HFFc6 (cell line): Measurements from ENCODE around the gene KHK. TPM values are rescaled to one million over a fixed set of nuclear protein-coding genes. Genes with fewer than 3 reads are reported as not detected.

Experiments used
- DNase-seq: peaks from one replicate; pipeline ENCODE4 v3.0.0-alpha.2; 2018
- H3K27ac Mint-ChIP-seq: 2 replicates; pipeline ENCODE4 v1.8.0; 2020; ENCODE audit warnings: mild to moderate bottlenecking, mixed read lengths
- H3K27me3 Mint-ChIP-seq: 2 replicates; pipeline ENCODE4 v1.8.0; 2021; ENCODE audit warnings: mild to moderate bottlenecking, moderate library complexity, mixed read lengths; ENCODE audit not compliant: insufficient read depth
- H3K36me3 Mint-ChIP-seq: 2 replicates; pipeline ENCODE4 v1.8.0; 2021; ENCODE audit warnings: low read depth, mixed read lengths
- H3K4me1 Mint-ChIP-seq: 2 replicates; pipeline ENCODE4 v1.8.0; 2020; ENCODE audit warnings: low read depth, mixed read lengths
- H3K4me3 Mint-ChIP-seq: 2 replicates; pipeline ENCODE4 v1.8.0; 2020; ENCODE audit warnings: mild to moderate bottlenecking, moderate library complexity, mixed read lengths
- H3K9me3 Mint-ChIP-seq: 2 replicates; pipeline ENCODE4 v1.8.0; 2020; ENCODE audit warnings: mild to moderate bottlenecking, mixed read lengths
- CTCF ChIP-seq: fragments of 200-600 bp; sonication (generic); IDR thresholded peaks from 2 replicates; pipeline ENCODE4 v1.5.0; 2021; ENCODE audit warnings: antibody characterized with exemption, mild to moderate bottlenecking
- total RNA-seq, 6 experiments: library from RNA; stranded (reverse); fragmentation: NEBNext Ultra II Directional; extraction: Animal tissue kit (Norgen Biotek cat#: 25700); gene quantifications; 2 replicates in 1 of 6; 3 replicates in 5 of 6; pipeline ENCODE4 v1.2.3, GENCODE V29; 2021

KHK gene
- total RNA-seq, 6 experiments from 2014 or later: 1.0 to 1.7 (median 1.6) TPM

GRCh38 chr2:27054721-27055120 lies 31.9 kb upstream of the KHK start:
- Mint-ChIP-seq H3K27me3 (peaks cover 14% of the 10 kb centered on the region), H3K9me3 (peaks cover 13% of the 10 kb centered on the region), H3K36me3 (peaks cover 19% of the 10 kb centered on the region), H3K4me1 (peaks cover 24% of the 10 kb centered on the region), H3K27ac (no peak overlapping the region), H3K4me3 (no peak overlapping the region)
- DNase-seq: no peak
- TF ChIP-seq CTCF: no peak

- H3K4me3 Mint-ChIP-seq: no peak overlapping the region
- no peaks in the 10 kb centered on the region for H3K9me3 Mint-ChIP-seq
- no peak for DNase-seq
- H3K27me3 Mint-ChIP-seq: peaks cover 2% of the 10 kb centered on the region
- peaks cover 20% of the 10 kb centered on the region for H3K36me3 Mint-ChIP-seq
- no peak overlapping the region for H3K27ac Mint-ChIP-seq
- no peak for TF ChIP-seq CTCF
- peaks cover 9% of the 10 kb centered on the region; the same call in 1 of the 2 replicates for H3K4me1 Mint-ChIP-seq
Observed at GRCh38 chr2:27057184-27057583, 29.4 kb upstream of the KHK start.

GRCh38 chr2:27058210-27058609 lies 28.4 kb upstream of the KHK start:
- Mint-ChIP-seq H3K9me3 (no peaks in the 10 kb centered on the region), H3K36me3 (peaks cover 28% of the 10 kb centered on the region), H3K27me3 (peaks cover 2% of the 10 kb centered on the region), H3K4me1 (no peaks in the 10 kb centered on the region), H3K4me3 (no peak overlapping the region), H3K27ac (no peak overlapping the region)
- TF ChIP-seq CTCF: no peak
- no peak for DNase-seq

- Mint-ChIP-seq H3K4me1 (peaks cover 9% of the 10 kb centered on the region), H3K4me3 (no peak overlapping the region), H3K27ac (no peak overlapping the region), H3K27me3 (peaks cover 2% of the 10 kb centered on the region), H3K9me3 (no peaks in the 10 kb centered on the region), H3K36me3 (peaks cover 32% of the 10 kb centered on the region)
- TF ChIP-seq CTCF: no peak
- no peak for DNase-seq
Observed at GRCh38 chr2:27059141-27059820, 27.3 kb upstream of the KHK start.

- H3K4me1 Mint-ChIP-seq: peaks cover 13% of the 10 kb centered on the region
- H3K27me3 Mint-ChIP-seq: peaks cover 2% of the 10 kb centered on the region
- no peak overlapping the region for H3K27ac Mint-ChIP-seq
- no peaks in the 10 kb centered on the region for H3K9me3 Mint-ChIP-seq
- no peak for DNase-seq
- TF ChIP-seq CTCF: no peak
- H3K36me3 Mint-ChIP-seq: peaks cover 30% of the 10 kb centered on the region
- H3K4me3 Mint-ChIP-seq: no peak overlapping the region
Observed at GRCh38 chr2:27060323-27060722, 26.2 kb upstream of the KHK start.
